ENCODE measurements around the gene MTHFD2.
A peak's percentile ranks its signal among the peaks of the same experiment; 100 is the strongest.
"Not testable (repeated sequence)": the region's sequence is repeated elsewhere in the genome, so short reads cannot be mapped to it uniquely, and the experiment has no call there.

The MTHFD2 gene

DNA sequence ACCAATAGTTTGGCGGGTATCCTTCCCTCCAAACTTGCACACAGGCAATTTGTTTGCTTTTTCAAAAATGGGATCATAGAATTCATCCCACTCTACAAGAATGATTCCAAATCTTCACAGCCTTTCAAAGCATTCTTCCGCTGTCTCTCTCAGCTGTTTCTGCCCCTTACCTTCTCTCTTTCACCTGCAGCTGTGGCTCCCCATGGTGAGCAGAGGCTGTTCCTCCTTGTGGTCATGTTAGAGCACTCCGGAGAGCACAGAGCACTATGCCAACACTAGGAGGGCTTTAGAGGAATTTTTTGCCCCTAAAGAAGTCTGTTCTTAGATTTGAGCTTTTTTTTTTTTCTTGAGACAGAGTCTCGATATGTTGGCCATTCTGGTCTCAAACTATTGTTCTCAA, 30.4 kb downstream of the MTHFD2 start:
- DNase-seq (ENCODE audit: low read depth in 2 of 2), result no peak

DNA sequence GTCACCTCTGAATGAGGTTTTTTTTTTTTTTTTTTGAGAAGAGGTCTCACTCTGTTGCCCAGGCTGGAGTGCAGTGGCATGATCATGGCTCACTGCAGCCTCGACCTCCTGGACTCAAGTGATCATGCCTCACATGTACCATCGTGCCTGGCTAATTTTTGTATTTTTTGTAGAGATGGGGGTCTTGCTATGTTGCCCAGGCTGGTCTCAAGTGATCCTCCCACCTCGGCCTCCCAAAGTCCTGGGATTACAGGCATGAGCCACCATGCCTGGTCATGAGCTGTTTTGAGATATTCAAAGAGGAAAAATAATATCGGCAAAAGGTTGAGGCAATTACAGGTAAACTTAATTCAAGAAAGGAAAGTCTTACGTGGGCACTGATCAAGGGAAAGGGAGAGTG, 31.4 kb downstream of the MTHFD2 start:
- DNase-seq (ENCODE audit: low read depth in 2 of 2), result not testable (repeated sequence)

DNA sequence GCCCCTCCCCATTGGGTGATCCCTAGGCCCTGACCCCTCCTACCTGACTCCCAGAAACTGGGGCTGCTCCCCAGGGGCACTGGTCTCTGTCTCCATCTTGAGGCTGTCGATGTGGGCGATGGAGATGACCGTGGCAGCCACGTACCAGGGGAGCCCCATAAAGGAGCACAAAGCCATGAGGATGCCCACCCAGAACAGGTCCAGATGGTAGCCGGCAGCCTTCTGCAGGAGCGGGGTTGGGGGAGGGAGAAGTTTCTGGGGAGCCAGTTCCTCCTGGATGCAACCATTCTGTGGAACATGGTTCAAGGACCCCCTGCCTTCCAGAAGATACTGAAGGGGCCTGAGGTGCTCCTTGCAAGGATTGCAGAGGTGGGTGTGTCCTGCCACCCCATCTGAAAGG, 34.0 kb downstream of the MTHFD2 start:
- no peak for DNase-seq (ENCODE audit: low read depth in 2 of 2)

DNA sequence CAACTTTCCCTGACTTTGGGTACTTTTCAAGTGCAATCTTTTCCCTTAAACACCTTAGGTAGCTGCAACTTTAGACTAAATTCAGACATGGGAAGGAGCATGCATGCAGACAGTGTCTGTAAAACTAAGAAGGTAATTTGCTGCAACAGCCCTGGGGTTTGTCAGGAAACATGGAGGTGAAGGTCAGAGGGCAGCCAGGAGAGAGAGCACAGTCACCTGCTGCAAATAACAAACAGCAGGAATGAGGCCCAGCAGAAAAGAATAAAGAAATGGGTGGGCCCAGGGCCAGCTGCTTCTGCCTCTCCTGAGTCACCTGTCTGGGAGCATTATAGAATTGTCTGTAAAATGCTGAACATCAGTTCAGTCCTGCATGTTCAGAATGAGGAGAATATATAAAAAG, 35.2 kb downstream of the MTHFD2 start:
- no peak for DNase-seq (ENCODE audit: low read depth in 2 of 2)

DNA sequence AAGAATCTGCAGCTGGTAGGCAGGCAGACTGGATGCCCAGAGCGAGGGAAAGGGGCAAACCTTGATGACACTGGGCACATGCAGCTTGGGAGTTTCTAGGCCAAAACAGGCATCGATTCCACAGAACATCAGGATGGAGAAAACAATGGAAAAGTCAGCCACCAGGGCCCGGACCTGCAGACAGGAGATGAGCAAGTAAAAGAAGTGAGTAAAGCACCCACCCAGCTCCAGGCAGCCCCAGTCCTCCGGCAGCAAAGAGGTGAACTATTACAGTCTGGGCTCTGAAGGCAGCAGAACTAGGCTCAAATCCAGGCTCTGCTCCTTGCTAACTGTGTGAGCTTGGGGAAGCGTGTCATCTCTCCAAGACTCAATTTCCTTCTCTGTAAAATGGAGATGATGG, 36.6 kb downstream of the MTHFD2 start:
- DNase-seq (ENCODE audit: low read depth in 2 of 2), result no peak

DNA sequence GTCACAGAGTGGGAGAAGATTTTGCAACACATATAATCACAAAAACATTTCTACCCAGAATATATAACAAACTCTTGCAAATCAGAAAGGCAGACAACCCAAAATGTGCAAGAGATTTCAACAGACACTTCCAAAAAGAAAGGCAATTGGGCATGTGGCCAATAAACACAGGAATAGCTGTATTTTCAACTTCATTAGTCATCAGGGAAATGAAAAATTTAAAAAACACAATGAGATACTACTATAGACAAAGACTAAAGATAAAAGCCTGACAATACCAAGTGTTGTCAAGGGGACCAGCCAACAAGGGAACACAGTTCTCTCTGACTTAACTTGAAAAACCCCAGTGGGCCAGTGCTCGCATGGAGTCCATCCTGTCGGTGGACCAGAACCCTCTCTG, 40.5 kb downstream of the MTHFD2 start:
- DNase-seq (ENCODE audit: low read depth in 2 of 2), result no peak

DNA sequence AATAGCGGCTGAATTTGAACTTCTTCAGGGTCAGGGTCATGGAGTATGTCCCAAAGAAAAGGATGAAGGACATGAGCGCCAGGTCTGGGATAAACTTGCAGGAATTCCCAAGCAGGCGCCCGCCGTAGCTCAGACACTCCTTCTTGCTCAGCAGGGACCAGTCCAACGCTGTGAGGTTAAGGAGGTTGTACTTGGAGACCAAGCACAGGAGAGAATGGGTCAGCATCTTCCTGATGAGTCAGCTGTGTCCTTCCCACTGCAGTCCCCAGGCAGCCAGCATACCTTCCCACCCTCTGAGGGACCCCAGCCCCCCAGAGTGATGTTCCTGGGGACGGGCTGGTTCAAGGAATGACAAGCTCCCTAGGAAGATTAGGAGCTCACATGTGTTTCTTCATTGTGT, 40.9 kb downstream of the MTHFD2 start:
- no peak for DNase-seq (ENCODE audit: low read depth in 2 of 2)

DNA sequence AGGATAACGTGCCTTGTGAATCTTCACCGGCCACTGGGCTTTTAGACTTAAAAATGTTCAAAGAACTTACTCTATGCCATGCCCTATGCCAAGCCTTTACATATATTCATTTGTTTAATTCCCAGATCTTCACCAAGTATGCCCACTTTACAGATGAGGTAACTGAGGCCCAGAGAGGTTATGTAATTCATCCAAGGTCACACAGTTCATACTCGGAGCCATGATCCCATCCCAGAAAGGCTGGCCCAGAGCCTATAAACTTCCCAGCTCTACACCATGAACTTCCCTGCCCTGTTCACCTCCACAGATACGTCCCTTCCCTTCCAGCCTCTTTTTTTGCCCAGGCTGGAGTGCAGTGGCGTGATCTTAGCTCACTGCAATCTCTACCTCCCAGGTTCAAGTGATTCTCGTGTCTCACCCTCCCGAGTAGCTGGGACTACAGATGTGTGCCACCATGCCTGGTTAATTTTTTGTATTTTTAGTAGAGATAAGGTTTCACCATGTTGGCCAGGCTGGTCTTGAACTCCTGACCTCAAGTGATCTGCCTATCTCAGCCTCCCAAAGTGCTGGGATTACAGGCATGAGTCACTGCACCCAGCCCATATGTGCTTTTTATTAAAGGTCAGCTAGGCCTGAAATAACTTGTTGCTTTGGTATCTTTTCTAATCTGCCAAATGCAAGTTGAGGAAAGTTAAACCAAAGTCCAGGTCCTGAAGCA, 44.1 kb downstream of the MTHFD2 start:
- DNase-seq (ENCODE audit: low read depth in 2 of 2), result no peak

DNA sequence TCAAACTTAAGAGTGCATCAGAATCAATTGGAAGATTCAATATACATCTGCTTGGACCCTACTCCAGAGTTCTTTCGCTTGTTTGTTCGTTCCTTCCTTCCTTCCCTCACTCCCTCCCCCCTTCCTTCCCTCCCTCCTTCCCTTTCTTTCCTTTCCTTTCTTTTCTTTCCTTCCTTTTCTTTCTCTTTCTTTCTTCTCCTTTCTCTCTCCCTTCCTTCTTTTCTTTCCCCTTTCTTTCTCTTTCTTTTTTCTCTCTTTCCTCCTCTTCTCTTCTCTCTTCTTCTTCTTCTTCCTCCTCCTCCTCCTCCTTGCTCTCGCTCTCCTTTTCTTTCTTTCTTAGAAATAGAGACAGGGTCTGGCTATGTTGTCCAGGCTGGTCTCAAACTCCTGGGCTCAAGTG, 45.9 kb downstream of the MTHFD2 start:
- DNase-seq (ENCODE audit: low read depth in 2 of 2), result no peak

DNA sequence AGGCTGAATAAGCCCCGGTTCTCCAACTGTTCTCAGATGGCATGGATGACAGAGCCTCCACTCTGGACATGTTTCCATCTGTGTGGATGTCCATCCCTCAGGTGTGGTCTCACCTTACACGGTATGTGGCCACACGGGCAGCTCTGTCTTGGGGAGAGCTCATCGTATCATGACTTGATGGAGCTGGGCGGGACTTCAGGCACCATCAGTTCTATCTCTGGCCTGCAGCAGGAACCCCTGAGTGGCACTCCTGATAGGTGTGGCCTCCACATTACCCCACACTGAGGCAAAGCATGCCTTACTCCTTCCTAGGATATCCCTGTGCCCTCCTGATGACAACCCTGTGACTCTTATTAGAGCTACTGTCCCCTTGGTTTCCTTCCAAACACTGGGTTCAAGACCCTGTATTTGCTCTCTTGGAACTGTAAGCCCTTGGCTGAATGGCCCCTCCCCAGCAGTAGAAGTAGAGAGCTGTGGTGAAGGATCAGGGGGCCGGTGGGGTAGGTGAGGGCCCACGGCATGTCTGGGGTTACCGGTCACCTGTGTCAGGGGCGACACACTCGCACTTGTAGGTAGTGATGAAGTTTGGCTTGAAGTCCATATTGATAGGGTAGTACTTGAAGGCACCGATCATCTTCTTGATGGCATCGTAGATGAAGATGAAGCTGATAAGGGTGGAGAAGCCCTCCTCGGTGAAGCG, 48.2 kb downstream of the MTHFD2 start:
- DNase-seq (ENCODE audit: low read depth in 2 of 2), result no peak

DNA sequence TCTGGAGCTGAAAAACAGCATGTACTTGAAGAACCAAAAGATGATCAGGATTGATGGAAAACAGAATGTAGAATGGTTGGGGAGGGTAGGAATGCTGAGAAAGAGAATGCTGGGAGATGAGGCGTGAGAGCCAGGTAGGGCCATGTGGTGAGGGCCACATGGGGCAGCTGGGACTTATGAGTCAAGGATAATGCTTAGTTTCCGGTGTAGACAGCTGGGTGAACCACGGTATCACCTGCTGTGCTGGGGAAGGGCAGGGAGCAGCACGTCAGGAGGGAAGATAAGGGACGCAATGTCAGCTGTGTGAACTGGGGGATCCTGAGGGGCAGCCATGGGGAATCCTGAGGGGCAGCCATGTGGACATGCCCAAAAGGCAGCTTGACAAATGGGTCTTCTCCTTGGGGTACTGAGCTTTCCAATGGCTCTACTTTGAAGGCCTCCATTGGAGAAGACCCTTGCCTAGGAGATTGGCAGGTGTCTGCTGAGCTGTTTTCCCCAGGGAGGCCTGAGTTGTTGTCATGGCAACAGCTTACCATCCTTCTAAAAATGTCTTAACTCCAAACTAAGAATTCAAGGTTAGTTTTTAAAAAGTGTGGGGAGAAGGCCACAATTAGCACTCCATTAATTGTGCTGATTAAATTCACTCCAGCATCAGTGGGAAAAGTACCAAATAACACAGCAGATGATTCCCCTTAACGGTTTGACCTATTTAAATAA, 51.1 kb downstream of the MTHFD2 start:
- no peak for DNase-seq (ENCODE audit: low read depth in 2 of 2)

DNA sequence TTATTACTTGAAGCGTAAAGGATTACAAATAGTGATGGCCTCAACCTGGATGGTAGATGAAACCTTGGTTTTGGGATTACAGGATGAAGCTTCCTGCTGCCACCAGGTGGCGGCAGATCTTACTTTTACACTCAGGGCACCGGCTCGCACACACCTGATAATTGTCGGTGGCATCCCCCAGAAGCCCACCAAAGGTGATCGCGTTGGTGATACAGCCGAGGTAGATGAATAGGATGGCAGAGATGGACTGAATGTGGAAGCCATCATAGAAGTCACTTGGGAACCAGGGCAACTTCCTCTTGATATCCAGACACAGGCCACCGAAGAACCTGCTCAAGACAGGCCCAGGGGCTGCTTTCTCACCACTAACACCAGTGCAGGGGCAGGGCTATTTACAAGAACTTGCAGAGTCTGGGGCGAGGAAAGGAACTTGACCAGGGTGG, 51.8 kb downstream of the MTHFD2 start:
- peak; percentile 7 to 35 for DNase-seq (ENCODE audit: low read depth in 2 of 2)

DNA sequence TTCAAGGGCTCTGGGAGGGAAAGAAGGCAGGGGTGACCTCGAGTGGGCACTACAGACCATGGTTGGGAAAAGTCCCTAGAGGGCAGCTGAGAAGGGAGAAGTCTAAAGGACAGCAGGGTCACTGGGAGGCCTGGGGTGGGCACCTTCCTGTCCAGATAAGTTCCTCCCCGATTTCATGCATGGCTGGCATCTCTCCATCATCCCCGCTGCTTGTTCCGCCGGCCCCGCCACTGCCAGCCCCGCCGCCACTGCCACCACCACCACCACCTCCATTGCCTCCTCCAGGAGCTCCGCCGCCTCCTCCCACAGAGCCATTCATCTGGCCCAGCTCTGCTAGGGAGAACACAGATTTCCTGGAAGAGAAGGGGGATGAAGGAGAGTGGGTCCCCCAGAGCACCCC, 53.6 kb downstream of the MTHFD2 start:
- no peak for DNase-seq (ENCODE audit: low read depth in 2 of 2)

DNA sequence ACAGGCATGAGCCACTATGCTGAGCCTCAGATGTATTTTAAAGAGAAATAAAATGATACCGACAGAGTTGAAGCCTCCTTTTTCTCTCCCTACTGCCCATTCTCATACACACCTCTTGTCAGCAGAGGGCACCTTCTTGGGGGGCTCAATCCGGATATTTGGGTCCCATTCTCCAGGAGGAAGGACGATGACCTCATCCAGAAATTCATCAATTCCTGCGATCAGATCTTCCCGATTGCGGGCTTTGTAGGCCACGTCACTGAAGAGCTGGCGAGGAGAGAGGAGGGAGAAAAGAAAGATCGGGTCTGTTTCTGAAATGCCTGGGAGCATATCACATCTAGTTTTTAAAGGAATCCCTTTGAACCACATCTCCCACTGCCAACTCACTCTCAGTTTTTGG, 54.4 kb downstream of the MTHFD2 start:
- no peak for DNase-seq (ENCODE audit: low read depth in 2 of 2)

DNA sequence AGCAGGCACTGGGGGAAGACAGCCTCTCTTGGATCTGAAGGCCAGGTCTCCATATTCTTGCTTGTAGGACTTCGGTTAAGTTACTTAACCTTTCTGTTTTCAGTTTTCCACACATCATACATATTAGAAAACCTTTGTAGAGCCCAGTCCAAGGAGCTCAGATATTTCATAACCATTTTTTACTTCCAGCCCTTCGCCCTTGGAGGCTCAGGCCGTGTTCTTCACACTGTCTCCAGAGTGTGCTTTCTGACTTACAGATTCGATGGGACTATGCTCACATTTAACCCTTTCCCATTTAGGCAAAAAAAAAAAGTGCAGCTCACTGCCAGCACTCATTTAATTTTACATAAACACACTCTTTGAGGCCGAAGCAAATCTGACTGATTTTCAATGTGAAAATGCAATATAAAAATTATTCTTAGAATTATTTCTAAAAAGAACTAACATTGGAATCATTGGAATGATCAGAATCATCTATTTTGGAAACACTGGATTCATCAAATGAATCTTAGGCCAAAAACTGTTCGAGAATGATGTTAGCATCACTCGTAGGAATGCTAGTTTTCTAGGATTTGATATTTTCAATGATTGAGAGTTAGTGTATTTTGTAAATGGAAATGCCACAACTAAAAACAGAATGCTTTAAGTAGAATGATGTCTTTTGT, 55.0 kb downstream of the MTHFD2 start:
- no peak for DNase-seq (ENCODE audit: low read depth in 2 of 2)

DNA sequence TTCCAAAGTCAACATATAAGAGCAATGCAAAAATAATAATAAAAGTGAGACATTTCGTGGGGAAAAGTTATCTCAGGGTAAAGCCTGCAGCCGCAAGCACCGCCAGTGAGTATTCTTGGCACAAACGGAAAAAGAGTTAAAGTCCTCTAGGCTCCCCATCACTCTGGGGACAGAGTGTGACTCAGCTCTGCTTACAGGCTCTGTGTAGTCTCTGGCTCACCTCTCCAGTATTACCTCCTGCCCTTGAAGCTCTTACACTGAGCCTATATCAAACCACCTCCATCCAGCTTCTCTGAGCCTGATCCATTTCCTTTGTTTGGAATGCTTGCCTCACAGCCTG, 55.5 kb downstream of the MTHFD2 start:
- no peak for DNase-seq (ENCODE audit: low read depth in 2 of 2)

DNA sequence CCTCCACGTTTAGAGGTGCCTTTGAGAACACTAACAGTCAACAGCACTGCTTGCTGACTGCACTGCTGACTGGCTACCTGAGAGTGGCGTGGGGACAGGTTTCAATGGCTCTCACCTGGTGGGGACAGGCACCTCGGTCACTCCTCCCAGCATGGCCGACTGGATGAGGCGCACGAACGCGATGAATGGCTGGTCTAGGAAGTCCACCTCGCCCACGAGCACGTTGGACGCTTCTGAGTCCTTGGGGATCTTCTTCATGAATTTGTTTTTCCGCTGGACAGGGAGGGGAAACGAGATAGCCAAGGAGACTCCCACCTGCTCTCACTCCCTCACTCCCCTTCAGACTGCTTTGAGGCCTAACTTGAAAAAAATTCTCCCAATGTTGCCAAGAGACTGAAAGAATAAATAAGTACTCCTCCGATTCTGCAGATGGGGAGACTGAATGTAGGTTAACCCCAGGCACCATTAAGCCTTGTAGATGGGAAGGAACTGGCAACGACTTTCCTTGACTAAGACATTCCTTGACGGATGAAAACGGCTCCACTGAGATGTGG, 57.3 kb downstream of the MTHFD2 start:
- no peak for DNase-seq (ENCODE audit: low read depth in 2 of 2)

DNA sequence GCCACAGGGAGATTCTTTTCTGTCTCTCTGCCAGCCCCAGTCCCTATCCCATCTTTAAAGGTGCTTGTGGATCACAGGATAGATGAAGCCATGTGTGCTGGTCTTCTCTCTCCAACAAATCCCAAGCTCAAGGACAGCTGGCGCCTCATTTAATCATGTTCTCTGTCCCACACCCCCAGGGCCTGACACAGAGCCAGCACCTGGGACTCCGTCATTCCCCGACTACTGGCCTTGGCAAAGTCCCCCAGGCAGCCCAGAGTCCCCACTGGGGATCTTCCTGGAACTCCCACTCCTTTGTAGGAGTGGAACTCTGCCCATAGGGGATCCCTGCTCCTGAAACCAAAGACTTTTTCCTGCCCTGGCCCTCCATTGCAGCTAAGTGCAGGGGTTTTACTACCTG, 60.8 kb downstream of the MTHFD2 start:
- no peak for DNase-seq (ENCODE audit: low read depth in 2 of 2)

DNA sequence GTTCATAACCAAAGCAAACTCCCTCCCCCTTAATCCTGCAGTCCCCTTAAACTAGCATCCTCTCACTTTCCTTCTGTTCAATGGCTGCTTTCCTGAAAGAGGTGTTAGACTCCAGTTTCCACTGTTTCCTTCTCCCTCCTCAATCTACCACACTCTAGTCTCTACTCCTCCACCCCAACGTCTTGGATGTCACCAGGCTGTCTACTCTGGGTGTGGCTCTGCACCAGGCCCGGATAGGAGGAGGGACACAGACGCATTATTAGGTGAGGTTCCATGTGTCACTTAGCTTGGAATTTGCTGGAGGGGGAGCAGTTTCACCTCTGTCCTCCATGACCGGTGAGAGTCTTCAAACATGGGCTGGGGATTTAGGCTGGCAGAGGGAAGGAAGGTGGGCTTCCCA, 61.3 kb downstream of the MTHFD2 start:
- no peak for DNase-seq (ENCODE audit: low read depth in 2 of 2)

DNA sequence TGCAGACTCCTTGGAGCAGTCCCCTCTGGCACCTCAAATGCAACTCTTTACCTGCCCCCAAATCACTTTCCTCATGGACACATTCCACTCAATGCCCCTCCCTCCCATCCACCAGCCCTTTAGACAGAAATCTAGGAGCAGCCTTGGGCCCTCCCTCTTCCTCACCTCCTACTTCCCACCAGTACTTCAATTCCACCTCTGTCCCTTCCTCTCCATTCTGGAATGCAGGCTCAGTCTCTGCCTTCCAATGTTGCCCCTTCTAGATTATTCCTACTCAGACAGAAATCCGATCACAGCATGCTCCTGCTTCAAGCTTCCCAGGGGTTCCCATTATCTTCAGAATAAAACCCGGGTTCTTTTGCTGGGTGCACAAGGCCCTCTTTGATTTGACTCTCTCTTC, 62.1 kb downstream of the MTHFD2 start:
- DNase-seq (ENCODE audit: low read depth in 2 of 2), result no peak

DNA sequence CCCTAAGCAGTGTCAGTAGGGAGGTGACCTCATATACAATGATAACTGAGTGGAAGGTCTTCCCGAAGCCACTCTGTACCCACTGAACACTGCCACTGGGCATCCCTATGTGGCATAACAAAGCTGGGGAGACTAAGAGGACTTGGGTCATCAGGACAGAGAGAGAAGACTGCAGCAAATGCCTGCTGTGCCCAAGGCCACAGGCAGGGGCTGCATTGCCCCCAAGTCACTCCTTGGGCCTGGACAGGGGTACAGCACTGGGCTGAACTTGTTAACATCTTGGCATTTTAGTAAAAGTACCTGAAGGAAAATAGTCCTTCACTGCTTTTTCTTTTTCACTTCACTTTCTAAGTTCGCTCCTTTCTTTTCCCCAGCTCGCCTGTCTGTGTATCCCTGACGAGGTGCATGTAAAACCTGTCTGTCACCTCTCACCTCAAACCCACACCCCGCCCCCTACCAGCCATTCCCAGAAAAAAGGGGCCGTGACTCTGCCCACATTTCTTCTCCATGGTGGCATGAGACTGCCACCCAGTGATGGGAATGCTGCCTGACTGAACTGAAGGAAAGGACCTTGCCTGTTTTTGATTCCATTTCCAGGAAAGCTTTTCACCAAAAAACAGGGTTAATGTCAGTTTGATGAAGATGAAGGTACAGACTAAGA, 62.9 kb downstream of the MTHFD2 start:
- no peak for DNase-seq (ENCODE audit: low read depth in 2 of 2)

DNA sequence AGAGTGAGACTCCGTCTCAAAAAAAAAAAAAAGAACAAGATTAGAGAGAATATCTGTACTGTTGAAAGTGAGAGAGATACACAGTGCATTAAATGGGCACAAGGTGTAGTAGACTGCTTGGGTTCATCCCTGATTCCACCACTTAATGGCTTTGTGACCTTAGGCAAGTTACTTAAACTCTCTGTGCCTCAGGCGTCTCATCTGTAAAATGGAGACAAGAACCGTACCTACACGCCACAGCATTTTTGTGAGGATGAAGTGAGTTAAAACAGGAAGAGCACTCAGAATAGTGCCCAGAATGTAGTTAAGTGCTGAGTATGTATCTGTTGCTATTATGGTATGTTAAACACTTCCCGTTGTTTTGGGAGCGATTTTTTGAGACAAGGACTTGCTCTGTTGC, 64.3 kb downstream of the MTHFD2 start:
- no peak for DNase-seq (ENCODE audit: low read depth in 2 of 2)

Measured in stimulated activated CD4-positive, alpha-beta T cell treated with anti-CD3 and anti-CD28 coated beads, Interleukin-1b, Interleukin-23, amount 100 ng/mL, for 1 hour (primary cell).